Ishikawa (cell line): Measurements from ENCODE around the gene CNNM4.

Experiments used
- CEBPB ChIP-seq: IDR thresholded peaks from 2 replicates; pipeline ENCODE4 v1.6.1; 2012
- CREB1 ChIP-seq: IDR thresholded peaks from 2 replicates; pipeline ENCODE4 v1.6.1; 2012; ENCODE audit warnings: low read depth
- EP300 ChIP-seq: IDR thresholded peaks from 2 replicates; pipeline ENCODE4 v1.6.1; 2012; ENCODE audit warnings: borderline replicate concordance
- RAD21 ChIP-seq: IDR thresholded peaks from 2 replicates; pipeline ENCODE4 v1.6.1; 2012; ENCODE audit warnings: low read depth
- TAF1 ChIP-seq: IDR thresholded peaks from 2 replicates; pipeline ENCODE4 v1.6.1; 2012; ENCODE audit warnings: low read depth, mild to moderate bottlenecking
- TEAD4 ChIP-seq: IDR thresholded peaks from 2 replicates; pipeline ENCODE4 v1.6.1; 2012
- YY1 ChIP-seq: IDR thresholded peaks from 2 replicates; pipeline ENCODE4 v1.6.1; 2012; ENCODE audit warnings: low read depth

- TF ChIP-seq RAD21 (no peak), EP300 (no peak), TEAD4 (no peak), CEBPB (no peak), CREB1 (no peak), YY1 (no peak), TAF1 (no peak)
Measured at GRCh38 chr2:96839293-96839874, 78.7 kb downstream of the CNNM4 start.
